SU-DHL-6 (cell line): ENCODE data around the gene SCN11A.

Experiments used
- CTCF ChIP-seq: fragments of 200-600 bp; sonication (generic); IDR thresholded peaks from one replicate; pipeline ENCODE4 v1.5.1; 2017; ENCODE audit warnings: antibody characterized with exemption, mild to moderate bottlenecking, low read length, moderate library complexity; ENCODE audit not compliant: insufficient read depth, poor library complexity, severe bottlenecking
- EZH2phosphoT487 ChIP-seq: fragments of 200-600 bp; sonication (generic), shearing (Covaris generic); conservative IDR thresholded peaks from 2 replicates; pipeline ENCODE4 v1.6.1; 2018; ENCODE audit warnings: mild to moderate bottlenecking, antibody characterized with exemption, low read length, moderate library complexity, mixed read lengths

DNA sequence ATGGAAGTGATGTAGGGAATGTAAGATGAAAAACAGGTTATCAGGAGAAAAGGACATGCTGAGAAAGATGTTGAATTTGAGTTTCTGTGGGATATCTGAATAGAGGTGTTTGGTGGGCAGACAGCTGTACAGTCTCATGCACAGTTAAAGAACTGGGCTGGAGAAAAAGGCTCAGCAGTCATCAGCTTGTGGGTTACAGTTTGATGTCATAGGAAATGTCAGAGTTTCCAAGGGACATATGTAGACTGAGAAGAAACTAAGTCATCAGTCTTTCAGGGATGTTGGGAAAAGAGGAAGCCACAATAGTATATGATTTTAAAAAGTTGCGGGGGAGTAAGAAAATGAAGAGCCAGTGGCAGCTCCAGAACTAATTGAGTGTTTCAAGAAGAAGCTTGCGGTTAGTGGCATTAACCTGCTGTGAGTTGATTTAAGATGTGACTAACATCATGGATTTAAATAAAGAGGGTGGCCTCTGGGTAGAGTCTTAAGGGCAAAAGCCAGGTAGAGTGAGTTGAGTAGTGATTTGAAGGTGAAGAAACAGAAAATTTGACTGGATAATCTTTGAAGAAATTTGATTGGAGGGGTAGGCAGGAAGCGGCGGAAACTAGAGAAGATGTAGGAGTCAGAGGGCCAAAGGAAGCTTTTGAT is 31.0 kb upstream of the SCN11A start:
- TF ChIP-seq CTCF: no peak
- no peak for TF ChIP-seq EZH2phosphoT487
